DND-41 (cell line): ENCODE data around the gene IKZF5.

Experiments used
- EZH2 ChIP-seq: IDR thresholded peaks from 3 replicates; pipeline ENCODE4 v1.6.1; 2012; ENCODE audit warnings: borderline replicate concordance, low read depth, mild to moderate bottlenecking, moderate library complexity, low read length, inconsistent platforms; ENCODE audit not compliant: severe bottlenecking
- TF ChIP-seq, protein P1 (sequence below): IDR thresholded peaks from 2 replicates; pipeline ENCODE4 v1.5.1; 2012; ENCODE audit warnings: borderline replicate concordance, low read length, moderate library complexity, mild to moderate bottlenecking; ENCODE audit not compliant: poor library complexity, severe bottlenecking; ENCODE audit errors: extremely low read depth

DNA sequence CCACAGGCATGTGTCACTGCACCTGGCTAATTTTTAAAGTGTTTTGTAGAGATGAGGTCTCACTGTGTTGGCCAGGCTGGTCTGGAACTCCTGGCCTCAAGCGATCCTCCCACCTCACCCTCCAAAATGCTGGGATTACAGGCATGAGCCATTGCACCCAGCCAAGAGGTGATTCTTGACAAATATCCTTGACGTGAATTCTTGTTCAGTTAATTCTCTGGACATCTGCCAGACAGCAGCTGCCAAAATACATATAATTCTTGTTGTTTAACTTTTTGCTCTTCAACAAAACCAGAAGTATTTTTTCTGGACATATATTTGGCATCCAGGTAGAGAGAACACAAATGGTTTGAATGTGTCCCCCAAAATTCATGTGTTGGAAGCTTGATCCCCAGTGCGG is 3.4 kb upstream of the IKZF5 start:
- TF ChIP-seq, protein P1, sequence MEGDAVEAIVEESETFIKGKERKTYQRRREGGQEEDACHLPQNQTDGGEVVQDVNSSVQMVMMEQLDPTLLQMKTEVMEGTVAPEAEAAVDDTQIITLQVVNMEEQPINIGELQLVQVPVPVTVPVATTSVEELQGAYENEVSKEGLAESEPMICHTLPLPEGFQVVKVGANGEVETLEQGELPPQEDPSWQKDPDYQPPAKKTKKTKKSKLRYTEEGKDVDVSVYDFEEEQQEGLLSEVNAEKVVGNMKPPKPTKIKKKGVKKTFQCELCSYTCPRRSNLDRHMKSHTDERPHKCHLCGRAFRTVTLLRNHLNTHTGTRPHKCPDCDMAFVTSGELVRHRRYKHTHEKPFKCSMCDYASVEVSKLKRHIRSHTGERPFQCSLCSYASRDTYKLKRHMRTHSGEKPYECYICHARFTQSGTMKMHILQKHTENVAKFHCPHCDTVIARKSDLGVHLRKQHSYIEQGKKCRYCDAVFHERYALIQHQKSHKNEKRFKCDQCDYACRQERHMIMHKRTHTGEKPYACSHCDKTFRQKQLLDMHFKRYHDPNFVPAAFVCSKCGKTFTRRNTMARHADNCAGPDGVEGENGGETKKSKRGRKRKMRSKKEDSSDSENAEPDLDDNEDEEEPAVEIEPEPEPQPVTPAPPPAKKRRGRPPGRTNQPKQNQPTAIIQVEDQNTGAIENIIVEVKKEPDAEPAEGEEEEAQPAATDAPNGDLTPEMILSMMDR: no peak
- no peak for TF ChIP-seq EZH2
